GM21576 (cell line): ENCODE results near the gene LAPTM5.
"Not testable (repeated sequence)": the region's sequence is repeated elsewhere in the genome, so short reads cannot be mapped to it uniquely, and the experiment has no call there.

Source experiments
- ATAC-seq: cut with Tn5 transposase; IDR thresholded peaks from one replicate; pipeline ENCODE4 v1.9.1; 2021; ENCODE audit warnings: mild to moderate bottlenecking, moderate library complexity; ENCODE audit not compliant: unreplicated experiment

LAPTM5 gene, protein sequence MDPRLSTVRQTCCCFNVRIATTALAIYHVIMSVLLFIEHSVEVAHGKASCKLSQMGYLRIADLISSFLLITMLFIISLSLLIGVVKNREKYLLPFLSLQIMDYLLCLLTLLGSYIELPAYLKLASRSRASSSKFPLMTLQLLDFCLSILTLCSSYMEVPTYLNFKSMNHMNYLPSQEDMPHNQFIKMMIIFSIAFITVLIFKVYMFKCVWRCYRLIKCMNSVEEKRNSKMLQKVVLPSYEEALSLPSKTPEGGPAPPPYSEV

DNA sequence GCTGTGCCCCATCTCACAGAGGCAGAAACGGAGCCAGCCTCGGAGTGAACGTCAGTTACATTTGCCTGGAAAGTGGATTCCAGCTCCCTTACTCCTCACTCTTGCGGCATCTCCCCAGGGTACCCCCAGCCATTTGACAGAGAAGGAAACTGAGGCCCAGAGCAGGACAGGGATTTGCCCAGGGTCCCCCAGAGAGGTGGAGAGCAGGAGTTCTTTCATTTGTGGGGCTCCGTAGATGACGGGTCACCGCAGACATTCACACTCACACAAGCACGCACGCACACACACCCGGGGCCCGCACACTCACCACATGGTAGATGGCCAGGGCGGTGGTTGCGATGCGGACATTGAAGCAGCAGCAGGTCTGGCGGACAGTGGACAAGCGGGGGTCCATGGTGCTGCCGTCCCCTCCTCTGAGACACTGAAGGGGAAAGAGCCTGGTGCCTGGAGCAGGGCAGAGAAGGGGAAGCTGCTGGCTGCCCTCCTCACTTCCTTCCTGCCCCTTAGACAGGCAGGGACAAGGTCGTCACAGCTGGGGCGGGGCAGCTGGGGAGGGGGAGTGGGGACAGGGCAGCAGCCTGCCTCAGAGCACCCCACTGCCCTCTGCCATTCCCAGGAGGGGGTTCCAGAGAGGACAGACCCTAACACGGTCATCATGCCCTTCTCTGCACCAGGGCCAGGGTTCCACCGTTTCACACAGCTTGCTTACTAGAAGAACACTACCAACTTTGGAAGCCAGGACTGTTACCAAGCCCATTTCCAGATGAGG, at the start of gene LAPTM5:
TSS of gene LAPTM5 (minus strand) at position 423 of the 769 bp plus-strand sequence. CDS start at position 394, 29 bp downstream.
- no peak for ATAC-seq

DNA sequence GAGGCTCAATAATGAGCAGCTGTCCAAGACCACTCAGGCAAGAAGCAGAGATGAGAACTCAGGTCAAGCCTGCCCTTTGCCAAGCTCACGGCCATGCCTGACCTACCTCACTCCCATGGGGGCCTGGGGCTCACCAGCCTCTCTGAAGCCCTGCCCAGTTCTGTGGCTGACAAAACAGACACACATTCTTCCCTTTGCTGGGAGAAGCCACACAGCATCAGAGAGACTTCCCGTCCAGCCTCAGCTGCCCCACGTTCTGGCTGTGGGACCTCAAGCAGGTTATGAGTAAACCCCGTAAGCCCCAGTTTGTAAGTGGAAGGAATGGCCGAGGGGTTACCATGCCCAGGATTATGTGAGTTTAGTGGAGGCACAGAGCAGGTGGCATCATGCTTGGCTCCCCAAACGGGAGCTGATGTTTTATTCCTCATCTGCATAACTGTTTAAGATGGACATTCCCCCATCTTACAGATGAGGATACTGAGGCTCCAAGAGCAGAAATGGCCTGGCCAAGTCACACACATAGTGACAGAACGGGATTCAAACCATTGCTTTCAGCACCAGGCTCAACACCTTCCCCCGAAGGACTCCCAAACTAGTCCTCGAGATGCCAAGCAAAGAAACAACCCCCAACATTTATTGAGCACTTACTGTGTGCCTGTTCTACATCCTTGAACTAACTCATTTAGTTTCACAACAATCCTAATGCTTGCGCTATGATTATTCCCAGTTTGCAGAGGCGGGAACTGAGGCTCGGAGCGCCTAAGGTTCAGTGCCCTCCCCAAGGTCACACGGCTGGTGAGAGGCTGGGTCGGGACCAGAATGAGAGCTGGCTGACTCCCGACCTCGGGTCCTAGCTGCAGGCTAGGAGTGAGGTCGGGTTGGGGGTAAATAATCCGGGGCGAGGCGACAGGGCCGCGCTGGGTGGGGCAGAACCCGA, 49.1 kb upstream of the LAPTM5 start:
- no peak for ATAC-seq

DNA sequence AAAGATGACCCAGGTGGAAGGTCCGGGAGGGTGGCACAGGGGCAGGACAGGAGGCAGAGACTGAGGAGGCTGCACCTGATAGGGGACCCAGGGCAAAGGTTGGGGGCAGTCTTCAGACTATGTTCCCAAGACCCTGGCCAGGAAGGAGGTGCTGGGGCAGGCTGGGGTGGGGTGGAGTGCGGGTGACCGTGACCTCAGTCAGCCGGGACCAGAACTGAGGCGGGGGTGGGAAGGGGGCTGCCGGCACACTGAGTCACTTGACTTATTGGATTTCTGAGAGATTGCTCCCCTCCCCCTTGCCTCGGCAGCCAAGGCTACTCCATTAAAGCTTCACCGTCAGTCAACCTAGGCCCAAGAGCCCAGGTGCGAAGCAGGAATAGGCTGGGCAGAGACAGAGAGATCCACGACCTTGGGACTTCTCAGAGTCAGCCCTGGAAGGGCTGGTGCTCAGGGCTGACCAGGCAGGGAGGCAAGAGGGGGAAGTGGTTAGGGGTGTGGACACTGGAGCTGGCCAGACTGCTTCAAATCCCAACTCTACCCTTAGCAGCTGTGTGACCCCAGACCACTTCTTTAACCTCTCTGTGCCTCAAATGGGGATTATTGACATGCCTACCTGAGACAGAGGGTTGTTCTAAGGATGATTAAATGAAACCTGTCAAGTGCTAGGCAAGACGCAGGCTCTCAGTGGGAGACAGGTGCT, 47.9 kb upstream of the LAPTM5 start:
- ATAC-seq = no peak

DNA sequence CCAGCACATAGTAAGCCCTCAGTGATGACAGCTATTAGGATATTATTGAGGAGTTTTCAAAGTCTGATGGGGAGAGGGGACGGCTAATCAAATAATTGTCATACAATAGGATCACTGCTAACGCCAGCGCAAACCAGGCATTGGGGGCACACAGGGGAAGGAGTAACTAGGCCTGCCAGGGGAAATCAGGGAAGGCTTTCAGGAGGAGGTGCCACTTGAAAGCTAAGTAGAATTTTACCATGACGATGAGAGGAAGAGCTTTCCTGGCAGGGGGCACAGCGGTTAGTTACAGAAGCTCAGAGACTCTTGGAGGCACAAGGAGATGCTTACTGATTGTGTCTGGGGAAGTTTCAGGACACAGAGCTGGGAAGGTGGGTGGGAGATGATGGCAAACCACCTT, 47.2 kb upstream of the LAPTM5 start:
- ATAC-seq = no peak

DNA sequence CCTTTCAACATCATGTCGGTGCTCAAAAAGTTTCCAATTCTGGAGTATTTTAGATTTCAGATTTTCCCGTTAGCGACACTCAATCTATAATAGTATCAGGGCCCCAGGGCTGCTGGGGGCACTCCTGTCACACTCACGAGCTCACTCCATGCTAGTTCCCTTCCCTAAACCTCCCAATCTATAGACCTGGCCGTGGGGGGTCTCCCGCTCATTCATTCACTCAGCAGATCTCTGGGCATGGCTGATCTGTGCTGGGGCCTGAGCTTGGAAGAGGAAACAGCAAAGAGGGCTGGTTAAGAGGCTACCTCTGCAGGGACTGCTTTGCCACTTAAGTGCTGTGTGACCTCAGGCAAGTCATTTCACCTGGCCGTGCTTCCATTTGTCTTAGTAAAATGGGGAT, 46.8 kb upstream of the LAPTM5 start:
- ATAC-seq = no peak

DNA sequence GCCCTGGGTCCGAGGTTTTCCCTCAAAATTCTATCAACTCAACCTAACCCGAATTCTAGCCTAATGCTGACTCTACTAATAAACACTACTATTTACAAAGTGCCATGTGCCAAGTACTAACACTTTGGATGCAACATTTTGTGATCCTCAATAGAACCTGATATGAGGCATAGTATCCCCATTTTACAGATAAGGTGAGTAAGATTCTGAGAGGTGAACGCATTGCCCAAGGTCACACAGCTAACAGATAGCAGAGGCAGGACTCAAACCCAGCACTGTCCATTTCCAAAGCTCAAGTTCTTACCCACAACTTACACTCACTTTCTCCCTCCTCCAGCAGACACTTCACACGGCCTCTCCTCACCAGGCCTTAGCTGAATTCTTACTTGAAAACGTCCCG, 46.0 kb upstream of the LAPTM5 start:
- no peak for ATAC-seq

DNA sequence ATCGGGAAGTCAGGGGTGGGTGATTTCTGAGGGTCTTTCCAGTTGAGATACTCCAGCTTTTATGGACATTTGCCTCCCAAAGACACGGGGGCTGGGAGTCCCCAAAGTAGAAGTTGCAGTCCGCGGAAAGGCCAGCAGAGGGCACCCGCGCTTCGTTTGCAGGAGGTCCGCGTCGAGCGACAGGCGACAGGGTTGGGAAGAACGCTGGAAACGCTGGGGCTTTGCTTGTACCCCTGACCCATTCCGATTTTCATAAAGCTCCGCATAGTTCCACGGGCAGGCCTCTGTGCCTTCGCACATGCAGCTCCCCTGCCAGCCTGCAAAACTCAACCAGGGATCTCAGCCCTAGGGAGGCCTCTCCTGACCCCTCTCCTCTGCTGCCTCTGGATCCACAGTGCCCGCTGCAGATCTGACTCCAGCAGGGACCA, 44.2 kb upstream of the LAPTM5 start:
- ATAC-seq = no peak

DNA sequence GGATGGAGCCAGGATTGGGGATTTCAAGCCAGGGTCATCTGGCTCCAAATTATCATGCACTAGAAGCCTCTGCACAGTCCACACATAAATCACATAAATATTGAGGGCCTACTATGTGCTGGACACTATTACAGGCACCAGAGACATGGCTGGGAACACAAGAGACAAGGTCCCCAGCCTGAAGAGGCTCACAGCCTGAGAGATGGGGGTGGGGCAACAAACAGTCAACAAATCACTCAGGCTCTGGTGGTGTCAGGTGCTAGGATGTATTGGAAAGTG, 41.6 kb upstream of the LAPTM5 start:
- ATAC-seq = no peak

DNA sequence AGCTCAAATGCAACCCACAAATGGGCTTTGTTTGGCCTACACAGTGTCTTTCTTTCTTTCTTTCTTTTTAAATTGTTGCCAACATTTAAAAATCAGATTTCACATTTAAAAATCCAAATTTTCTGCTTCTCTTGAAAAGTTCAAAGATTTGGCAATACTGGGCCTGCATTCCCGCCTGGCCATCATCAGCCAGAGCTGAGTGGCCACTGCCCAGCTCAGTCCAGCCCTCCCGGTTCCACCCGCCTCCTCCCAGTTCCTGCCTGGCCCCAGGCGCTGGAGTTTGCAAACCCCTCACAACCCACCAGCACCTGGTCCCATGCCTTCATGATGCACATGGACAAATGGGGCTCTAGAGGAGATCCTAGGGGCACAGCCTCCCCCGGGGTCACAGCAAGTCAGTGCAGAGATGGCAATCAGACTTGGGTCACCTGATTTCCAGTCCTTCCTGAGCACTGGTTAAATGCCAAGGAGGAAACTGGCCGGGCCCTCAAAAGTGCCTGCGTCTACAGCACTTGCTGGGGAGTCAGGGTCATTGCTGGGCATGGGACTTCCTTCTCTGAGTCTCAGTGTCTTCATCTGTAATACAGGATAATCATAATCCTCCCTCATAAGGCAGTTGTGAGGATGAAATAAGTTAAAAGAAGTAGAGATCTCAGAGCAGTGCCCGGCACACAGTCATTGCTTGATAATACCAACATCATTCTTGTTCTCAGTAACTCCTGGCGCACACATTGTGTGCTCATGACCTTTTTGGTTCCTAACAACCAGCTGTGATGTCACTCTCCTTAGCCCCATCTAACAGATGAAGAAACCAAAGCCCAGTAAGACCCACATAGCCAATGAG, 41.0 kb upstream of the LAPTM5 start:
- no peak for ATAC-seq

DNA sequence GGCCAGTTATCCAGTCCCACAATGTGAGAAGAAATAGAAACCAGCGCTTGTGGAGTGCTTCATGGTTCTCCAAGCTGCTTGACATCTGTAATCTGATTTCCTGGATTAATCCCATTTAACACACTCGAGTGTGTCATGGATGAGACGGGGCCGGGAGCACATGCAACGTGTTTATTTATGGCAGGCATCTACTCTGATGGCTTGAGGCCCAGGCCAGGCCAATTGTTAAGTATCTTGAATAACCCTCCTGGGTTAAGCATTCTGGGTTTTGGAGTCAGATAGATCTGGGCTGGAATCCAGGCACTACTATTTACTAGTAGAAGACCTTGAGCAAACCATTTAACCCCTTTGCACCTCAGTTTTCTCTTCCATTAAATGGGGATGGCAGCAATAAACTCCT, 37.5 kb upstream of the LAPTM5 start:
- ATAC-seq = no peak

DNA sequence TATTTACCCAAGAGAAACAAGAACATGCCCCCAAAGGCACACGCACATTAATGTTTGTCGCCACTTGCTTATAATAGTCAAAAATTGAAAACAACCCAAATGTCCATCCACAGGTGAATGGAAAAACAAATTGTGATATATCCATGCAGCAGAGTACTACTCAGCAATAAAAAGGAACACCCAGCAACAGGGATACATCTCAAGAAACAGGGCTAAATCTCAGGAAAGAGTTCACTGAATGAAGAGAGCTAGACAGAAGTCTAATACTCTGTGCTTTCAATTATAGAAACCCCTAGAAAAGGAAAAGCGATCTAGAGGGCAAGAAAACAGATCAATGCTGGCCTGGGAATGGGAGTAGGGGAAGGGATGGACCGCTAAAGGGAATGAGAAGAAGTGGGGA, 36.7 kb upstream of the LAPTM5 start:
- ATAC-seq = no peak

DNA sequence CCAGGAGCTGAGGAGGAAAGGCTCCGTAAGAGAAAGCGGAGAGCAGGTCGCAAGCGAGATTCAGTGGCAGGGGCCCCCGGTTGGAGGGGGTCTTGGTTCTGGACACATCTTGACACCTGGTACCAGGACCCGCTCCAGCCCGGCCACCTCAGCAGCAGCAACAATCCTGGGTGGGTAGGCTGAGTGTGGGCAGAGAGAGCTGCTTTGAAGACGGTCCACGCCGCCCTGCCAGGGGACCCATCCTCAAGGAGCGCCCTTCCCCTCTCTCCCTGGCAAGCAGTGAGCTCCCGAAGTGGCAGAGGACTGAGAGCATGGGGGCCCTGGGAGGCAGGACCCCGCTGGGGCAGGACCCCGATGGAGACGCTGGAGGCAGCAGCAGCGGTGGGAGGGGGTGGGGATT, 35.6 kb upstream of the LAPTM5 start:
- no peak for ATAC-seq

DNA sequence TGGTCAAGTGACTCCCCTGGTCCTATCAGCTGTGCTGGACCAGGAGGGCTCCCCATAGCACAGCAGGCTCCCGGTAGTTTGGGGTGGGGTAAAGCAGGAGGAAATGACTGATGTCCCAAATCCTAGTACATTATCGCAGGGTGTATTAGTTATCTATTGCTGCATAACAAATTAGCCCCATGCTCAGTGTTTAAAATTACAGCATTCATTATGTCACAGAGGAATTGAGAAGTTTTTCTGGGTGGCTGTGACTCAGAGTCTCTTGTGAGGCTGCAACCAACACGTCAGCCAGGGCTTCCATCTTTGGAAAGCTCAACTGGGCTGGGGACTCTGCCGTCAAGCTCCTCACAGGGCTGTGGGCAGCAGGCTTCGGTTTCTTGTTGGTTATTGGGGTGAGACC, 34.3 kb upstream of the LAPTM5 start:
- ATAC-seq = no peak

DNA sequence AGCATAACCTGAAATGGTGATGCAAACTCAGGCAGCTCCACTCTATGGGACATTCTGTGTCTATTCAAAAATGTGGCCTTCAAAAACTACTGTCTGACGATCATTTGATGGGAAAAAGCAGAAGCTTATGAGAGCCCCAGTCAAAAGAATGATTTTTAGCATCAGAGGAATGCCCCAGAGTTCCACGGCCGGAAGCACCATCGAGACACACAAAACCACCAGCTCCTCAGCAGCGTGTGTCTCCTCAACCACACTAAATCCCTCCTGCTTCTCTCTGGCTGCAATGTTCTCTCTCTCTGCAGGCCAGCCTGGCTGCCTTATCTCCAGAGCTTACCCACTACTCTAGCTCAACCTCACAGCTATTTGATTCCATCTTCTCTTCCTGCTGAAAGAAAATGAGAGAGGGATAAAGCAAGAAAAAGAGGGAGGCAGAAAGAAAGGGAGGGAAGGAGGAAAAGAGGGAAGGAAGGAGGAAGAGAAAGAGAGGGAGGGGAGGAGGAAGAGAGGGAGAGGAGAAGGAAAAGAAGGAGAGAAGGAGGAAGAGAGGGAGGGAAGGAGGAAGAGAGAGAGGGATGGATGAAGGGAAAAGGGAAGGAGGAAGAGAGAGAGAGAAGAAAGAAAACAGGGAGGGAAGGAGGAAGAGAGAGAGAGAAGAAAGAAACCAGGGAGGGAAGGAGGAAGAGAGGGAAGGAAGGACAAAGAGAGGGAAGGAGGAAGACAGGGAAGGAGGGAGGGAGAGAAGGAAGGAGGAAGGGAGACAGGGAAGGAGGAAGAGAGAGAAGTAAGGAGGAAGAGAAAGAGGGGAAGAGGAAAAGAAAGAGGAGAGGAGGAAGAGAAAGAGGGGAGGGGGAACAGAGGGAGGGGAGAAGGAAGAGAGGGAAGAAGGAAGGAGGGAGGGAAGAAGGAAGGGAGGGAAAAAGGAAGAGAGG, 33.5 kb upstream of the LAPTM5 start:
- ATAC-seq = no peak

DNA sequence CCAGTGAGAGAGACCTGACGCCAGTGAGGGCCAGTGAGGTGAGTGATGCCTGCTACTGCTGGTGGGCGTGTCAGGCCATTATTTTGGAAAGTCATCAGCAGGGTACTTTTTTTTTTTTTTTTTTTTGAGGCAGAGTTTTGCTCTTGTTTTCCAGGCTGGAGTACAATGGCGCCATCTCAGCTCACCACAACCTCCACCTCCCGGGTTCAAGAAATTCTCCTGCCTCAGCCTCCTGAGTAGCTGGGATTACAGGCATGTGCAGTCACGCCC, 32.6 kb upstream of the LAPTM5 start:
- not testable (repeated sequence) for ATAC-seq

DNA sequence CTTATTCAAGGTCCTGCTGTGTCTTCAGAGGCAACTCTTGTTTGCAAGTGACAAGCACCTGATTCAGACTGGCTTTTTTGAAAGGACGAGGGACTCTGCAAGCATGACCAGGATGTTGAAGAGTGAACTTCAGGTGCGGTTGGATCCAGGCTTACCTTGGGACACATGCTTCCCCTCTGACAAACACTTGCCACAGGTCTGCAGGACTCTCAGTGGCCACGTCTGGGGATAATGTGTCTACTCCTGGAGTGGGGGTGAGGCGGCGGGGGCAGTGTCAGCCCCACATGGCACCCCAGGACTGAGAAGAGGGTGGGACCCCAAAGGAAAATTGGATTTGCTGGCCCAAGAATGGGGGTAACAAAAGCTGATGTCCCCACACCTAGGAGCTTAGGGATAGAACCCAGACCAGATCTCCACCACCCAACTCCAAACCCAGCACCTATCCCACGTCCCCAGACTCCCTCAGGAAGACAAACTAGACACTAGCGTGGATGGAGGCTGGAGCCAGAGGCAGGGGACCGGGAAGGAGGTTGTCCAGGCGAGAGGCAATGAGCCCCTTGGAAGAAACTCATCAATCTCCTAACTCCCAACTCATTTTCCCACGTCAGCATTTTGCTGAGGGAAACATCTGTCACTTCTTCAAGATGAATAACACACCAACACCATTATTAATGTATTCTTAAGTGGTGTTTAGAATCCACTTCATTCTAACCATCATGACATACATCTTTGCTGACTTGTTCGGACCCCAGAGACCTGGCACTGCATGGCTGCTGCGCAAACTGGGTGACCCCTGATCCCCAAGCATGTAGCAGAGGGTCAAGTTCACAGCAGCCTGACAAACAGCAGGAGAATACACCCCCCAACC, 32.0 kb upstream of the LAPTM5 start:
- ATAC-seq = no peak

DNA sequence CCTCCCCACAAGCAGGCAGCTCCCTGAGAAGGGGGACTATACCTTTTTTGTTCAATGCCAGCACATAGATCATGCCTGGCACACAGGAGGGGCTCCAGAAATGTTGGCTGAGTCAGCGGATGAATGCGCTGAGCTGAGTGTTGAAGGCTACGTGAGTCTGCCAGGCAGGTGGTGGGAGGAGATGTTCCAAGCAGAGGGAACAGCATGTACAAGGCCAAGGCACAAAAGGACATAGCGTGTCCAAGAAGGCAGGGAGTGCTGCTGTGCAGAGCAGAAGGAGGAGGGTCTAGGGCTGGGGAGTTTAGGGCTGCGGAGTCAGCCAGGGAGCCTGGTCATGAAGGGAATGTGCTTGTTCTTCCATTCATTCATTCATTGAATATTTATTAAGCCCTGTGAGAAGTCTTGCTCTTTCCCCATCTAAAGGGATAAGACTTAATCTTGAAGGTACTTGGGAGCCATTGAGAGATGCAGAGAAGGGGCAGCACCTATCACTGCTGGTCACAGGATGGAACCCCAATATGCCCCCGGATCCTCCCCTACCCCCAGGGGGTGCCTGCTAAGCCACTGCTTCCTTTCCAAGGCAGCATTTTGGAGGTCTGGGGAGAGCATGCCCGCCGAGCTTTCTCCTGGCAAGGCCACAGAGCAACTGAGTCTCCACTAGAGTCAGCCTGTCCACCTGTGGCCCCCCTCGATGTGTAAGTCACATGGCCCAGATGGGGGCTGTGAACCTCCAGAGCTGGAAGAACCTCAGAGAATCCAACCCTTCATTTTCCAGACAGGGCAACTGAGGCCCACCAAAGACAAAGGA, 31.2 kb upstream of the LAPTM5 start:
- no peak for ATAC-seq
